GM19035 (cell line): ENCODE measurements around the gene SP2.

Experiments used
- ATAC-seq: cut with Tn5 transposase; IDR thresholded peaks from one replicate; pipeline ENCODE4 v1.9.1; 2021; ENCODE audit not compliant: unreplicated experiment

The SP2 gene

DNA sequence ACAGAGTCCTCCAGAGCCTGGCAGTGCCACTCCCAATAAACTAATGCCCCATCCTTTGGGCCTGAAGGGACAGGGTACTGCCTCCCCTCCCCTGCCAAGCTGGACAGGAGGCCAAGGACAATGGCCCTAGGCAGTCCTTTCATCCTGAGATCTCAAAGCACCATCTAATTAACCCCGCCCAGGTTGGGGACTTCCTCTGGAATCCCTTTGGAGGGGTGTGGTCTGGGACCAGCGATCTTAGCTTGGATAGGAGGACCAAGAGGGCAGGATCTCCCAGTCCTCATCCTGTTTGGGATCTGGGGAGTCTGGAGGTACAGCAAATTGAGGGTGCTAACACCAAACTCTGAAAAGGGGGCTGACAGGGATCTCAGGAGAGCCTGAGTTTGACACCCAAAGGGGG, 26.9 kb upstream of the SP2 start:
- ATAC-seq, result no peak

DNA sequence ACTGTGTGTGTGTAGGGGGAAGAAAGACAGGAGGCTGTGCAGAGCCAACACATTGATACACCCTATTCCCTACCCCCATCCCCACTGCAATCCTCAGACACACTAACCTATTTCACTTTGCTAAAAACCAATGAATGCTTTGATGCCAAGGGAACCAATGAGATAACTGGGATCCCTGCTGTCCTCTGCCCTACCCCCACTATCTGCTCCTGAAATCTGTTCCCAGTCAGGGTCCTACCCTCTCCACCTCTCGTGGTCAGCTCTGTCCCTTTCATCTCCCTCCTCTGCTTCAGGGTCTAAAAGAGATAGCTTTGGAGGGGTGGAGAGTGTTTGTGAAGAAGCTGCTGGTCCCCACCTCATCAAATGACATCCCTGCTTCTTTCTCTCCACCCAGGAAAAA, 26.0 kb upstream of the SP2 start:
- no peak for ATAC-seq

GRCh38 chr17:47871048-47871447, 25.0 kb upstream of the SP2 start:
- no peak for ATAC-seq

GRCh38 chr17:47872019-47872650, 23.9 kb upstream of the SP2 start:
- no peak for ATAC-seq

- no peak for ATAC-seq
Measured at GRCh38 chr17:47872651-47873161, 23.3 kb upstream of the SP2 start.

GRCh38 chr17:47873200-47874090, 22.6 kb upstream of the SP2 start:
- ATAC-seq, result no peak

DNA sequence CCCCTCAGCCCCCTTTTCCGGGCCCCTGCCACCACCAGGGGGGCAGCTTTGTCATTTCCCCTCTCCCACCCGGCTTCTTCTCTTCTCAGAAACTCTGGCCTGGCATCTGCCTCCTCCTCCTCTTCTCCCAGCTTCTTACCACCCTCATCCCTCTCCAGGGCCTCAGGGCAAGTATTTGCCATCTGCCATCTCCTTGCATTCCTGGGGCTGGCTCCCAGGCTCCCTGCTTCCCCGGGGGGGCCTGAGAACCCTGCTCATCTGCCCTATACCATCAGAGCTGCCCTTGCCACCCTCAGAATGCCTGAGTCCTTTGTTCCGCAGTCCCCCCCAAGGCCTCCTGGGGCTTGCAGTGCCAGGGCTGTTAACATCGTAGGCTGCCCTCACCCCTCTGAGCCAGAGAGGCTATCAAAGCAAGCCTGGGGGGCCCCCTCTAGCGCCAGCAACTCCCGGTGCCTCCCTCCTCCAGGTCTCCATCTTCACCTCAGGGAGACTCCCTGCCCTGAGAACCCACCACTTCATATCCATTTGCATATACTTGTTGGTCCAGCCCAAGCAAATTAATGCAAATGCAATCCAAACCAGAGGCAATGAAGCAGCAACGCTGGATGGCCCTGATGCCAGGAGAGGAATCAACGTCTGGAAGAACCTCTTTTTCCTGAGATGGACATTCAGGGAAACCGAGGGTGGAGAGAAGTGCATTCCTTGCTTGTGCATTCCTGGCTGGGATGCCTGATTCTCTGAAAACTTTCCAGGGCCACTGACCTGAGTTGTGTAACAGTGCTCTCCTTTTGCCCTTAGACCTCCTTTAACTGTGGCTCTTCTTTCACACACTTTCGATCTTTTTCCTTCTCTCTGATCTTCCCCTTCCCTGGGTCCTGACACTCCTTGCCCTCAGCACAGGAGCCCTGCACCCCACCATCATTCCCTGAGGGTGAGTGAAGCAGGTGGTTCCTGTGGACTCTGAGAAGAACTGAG, 20.7 kb upstream of the SP2 start:
- ATAC-seq, result no peak

DNA sequence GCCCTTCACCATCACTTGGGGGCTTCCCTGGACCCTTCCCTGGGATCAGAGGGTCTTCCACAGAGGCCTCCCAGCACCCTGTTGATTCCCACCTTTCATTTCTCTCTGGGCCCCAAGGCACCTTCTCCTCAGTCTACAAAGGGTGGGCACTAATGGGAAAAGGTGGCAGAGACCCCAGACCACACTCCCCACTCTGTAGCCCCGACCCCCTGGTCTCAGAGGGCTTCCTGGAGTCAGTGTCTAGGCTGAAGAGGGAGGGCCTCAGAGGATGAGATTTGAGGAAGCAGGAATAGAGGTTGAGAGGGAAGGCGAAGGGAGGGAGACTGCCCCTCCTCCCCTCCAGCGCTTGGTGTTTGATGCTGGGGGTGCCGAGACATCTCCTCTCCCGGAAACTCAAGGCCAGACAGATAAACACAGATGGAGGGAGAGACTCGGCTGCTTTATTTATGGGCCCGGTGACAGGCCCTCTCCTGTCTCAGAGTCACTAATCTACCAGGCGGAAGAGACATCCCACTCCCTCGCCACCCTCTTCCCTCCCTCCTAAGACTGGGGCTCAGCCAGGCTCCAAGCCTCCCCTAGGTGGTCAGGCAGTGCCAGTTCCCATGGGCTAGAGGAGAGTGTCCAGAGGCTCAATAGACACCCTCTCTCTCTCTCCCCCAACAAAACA, 18.5 kb upstream of the SP2 start:
- ATAC-seq, result no peak

DNA sequence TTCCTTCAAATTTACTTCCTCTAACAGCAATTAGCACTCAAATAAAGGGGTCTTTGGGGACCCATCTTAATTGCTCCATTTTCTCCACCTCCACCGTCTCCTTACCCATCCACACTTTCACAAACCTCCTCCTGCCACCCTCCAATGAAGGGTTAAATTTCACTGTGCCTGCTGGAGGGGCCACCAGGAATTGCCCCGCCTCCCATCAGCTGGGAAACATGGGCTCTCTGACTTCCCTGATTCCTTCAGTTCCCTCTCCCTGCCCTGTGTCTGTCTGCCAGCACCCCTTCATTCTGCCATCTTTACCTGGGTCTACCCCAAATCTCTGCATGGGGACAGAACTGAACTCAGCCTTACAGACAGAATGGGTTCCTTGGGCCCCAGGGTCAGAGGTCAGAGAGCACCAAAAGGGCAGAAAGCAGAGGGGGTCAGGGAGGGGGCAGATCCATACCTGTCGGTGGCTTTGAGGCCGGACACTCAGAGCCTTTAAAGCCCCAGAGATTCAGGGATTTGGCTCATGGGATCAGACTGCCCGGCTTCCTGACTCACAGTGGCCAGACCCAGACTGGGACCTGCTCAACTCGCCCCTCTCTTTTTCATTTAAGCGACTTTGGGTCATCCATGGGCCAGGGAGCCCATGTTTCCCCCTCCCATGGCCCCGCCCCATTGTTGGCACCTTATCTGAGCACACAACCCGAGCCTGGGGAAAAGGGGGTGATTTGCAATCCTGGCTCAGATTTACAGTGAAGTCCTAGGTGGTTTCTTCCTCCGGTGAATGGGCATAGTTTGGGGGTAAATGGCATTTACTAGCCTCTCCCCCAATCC, 17.6 kb upstream of the SP2 start:
- ATAC-seq, result no peak

DNA sequence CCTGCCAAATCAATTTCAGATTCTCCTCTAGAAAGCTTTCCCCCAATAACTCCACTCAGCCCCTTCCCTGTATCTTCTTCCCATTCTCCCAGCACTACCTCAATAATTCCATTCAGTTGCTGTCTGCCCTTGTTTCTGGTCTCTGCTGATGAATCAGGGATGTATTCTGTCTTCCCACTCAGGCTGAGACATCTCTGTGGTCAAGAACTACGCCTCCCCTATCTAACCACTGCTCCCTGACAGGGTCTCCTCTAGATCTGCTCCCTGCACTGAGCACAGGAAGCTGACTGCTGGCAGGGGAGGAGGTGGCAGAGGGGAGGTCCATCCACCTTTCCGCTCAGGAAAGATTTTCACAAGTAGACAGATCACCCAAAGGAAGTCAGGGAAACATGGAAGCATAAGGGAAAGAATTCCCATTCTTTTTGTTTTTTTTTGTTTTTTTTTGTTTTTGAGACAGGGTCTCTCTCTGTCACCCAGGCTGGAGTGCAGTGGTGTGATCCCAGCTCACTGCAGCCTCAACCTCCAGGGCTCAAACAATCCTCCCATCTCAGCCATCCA, 16.9 kb upstream of the SP2 start:
- no peak for ATAC-seq

DNA sequence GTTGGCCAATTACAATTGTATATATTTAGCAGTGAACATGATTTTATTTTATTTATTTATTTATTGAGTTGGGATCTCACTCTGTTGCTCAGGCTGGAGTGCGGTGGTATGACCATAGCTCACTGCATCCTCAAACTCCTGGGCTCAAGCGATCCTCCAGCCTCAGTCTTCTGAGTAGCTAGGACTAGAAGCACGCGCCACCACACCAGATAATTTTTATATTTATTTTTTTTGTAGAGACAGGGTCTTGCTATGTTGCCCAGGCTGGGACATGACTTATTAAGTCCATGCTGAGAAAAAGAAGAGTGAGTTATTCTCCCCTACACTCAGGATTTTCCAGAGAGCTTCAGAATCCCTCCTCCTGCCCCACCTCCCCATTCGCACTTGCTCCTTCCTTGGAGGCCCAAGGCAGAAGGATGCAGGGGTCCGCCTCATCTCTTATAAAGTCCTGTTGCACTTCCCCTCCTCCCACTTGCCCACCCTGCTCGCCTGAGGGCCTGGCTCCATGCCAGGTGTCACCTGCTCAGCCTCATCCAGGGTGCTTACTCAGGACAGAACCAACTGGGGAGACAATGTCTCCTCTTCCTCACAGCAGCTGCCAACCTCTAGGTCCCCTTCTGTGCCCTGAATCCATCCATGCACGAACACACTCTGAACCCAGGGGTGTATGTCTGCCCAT, 16.1 kb upstream of the SP2 start:
- no peak for ATAC-seq

DNA sequence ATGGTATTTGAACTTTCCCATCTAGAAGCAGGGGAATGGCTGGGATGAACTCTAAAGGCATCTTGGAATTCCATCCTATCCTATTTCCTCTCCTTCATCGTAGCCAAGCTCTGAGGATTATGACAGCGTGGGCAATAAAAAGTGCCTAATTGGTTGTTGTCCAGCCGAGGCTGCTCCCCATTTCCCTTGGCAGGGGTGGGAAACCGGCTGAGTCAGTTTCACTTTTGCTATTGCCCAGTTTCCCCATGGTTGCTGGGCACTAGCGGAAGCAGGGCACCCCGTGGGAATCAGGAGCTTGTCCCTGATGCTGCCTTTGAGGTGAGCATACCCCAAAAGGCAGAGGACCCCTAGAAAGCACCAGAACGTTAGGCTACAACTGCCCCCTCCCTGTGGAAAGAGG, 13.8 kb upstream of the SP2 start:
- ATAC-seq, result no peak

GRCh38 chr17:47882695-47883588, 13.1 kb upstream of the SP2 start:
- no peak for ATAC-seq

GRCh38 chr17:47883589-47884426, 12.2 kb upstream of the SP2 start:
- no peak for ATAC-seq

- ATAC-seq, result no peak
Measured at GRCh38 chr17:47884427-47884740, 11.7 kb upstream of the SP2 start.

DNA sequence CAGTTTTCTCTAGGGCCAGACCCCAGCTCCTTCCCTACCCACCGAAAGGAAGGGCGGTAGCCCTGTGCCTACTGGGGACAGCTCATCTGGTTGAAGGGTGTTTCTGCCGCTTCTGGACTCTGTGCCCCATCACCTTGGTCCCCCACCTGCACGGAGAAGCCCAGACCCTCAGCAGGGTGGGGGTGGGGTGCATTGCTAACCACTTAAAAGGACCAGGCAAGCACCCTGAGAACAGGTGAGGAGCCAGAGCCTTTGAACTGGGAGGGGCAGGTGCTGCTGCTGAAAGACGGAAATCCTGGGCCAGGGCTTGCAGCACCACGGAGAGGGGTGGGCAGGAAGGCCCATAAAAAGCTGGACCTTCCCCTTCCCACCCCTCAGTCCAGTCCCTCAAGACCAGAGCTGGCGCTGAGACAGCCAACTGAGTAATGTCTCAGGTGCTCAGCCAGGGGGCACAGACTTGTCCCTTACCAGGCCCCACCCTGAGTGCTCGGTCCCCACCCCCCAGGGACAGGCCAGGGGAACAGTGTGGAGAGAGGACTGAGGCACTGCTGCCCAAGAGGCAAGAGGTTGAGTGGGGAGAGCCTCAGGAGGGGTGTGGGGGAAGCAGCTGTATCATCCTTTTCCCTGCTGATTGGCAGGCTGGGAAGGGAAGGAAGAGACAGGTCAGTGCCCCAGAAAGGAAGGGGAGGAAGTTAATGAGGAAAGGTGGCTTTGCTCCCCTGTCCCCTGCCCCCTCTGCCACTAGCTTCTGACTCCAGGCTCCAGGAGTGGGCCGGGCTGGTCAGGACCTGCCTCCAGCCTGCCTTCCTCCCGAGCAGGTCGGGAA, 10.9 kb upstream of the SP2 start:
- no peak for ATAC-seq
